HUDEP-2 (cell line): ENCODE measurements around the gene WFDC1.
"Not testable (repeated sequence)": the region's sequence is repeated elsewhere in the genome, so short reads cannot be mapped to it uniquely, and the experiment has no call there.

Experiments used
- DNase-seq, 76 experiments: peaks; one replicate each; lab custom pipeline; 2025; ENCODE audit not compliant: unreplicated experiment in 76 of 76; lab: John Stamatoyannopoulos, UW

The WFDC1 gene

GRCh38 chr16:84324434-84325262, 30.0 kb downstream of the WFDC1 start:
- no peak for DNase-seq

- no peak for DNase-seq
These were observed 31.9 kb downstream of the WFDC1 start for GRCh38 chr16:84326545-84326944.

- DNase-seq, result no peak
These were observed 33.3 kb downstream of the WFDC1 start for GRCh38 chr16:84327926-84328505.

DNA sequence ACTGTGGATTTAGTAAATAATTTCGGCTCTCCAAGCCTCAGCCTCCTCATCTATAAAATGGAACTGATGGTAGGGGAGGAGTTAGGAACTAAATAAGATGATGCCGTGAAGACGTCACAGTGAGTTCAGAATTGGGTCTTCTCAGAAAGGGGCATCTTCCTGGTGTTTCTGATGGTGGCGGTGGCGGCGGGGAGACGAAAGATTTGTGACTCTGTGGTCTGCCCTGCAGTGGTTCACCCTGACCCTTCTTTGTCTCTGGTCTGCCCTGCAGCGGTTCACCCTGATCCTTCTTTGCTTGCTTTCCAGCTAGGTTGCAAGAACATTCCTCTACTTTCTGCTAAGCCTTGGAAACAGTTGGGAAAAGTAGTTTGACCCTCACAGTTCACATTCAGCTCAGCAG, 34.3 kb downstream of the WFDC1 start:
- no peak for DNase-seq

DNA sequence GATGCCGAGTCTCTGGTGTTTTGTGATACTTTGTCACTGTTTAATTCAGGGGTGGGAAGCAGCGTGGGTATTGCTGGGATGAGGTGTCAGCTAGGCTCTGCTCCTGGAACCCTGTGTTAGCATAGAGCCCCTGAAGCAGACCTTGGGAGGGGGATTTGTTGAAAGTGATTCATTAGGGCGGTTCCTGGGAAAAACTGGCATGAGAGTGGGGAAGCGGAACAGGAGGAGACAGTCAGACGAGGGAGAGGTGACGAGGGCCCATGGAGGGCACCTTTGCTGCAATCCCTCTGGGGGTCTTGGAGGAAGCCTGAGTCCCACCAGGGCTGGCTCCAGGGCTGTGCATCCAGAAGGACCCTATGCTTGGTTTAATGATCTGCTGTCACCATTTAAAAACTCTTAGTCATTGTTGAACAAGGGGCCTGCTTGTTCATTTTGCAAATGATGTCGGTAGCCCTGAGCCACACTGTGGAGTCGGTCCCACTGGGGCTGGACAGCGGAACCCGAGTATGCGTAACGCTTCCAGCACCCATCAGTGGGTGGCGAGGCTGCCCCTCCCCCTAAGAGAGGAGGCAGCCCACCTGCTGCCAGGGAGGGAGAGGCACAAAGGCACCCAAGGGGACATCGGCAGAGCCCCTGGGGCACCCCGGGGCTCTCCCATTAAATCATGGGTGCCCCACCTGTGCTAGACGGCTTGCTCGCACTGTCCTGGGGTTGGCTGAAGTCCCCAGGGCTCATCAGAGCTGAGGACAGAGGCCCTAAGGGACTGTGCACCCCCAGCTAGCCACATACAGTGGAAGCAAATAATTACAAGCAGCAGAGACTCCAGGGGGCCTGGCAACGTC, 35.4 kb downstream of the WFDC1 start:
- DNase-seq, result no peak

DNA sequence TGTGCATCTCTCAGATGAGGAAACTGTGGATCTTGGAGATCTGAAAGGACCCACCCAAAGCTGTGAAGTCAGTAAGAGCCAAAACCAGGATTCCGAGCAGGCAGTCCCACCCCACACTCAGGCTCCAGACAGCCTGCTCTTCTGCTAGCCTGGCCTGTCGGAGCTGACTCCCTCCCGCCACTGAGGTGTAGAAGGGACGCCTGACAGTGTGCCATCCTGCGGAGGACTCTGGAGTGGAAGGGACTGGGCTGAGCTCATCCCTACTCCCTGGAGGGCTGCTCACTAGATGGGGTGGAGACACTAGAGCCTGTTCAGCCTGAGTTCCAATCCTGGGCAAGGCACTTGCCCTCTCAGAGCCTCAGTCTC, 36.0 kb downstream of the WFDC1 start:
- DNase-seq, result no peak

GRCh38 chr16:84331998-84332780, 37.5 kb downstream of the WFDC1 start:
- DNase-seq, result no peak

- no peak for DNase-seq
These were observed 38.5 kb downstream of the WFDC1 start for GRCh38 chr16:84332975-84333684.

DNA sequence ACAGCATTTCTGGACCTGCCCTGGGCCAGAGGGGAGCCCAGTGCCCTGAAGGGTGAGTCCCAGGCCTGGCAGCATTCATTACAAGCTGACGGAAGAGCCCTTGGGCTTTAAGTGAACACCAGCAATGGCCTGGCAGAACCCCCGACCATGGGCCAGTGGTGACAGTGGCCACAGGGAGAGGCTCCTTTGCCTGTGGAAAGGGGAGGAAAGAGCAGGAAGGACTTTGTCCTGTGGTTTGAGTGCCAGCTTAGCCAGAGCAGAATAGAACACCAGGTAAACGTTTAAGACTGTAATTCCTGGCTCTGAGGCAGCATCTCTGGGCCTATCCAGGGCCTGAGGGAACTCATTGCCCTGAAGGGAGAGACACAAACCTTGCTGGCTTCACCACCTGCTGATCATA, 39.4 kb downstream of the WFDC1 start:
- DNase-seq, result no peak

GRCh38 chr16:84334482-84334881, 39.8 kb downstream of the WFDC1 start:
- no peak for DNase-seq

- not testable (repeated sequence) for DNase-seq
These were observed 42.6 kb downstream of the WFDC1 start for GRCh38 chr16:84337236-84337635.

GRCh38 chr16:84339311-84339710, 44.6 kb downstream of the WFDC1 start:
- no peak for DNase-seq

DNA sequence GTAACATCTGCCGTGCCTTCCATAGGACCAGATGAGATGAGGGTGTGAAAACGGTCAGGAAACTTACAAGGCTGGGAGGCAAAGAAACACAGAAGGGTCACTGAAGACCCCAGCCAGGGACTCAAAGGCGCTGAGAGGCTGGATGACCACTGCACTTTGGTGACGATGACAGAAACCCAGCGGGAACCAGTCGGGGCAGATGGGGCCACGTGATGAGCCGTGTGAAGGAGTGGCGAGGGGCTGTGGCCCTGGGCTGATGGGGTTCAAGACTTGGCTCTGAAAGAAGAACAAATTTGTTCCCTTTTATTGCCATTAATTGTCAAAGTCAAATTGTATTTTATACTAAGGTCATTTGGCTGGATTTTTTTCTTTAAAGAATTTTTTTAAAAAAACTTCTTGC, 45.1 kb downstream of the WFDC1 start:
- DNase-seq, result no peak

- DNase-seq, result no peak
These were observed 45.8 kb downstream of the WFDC1 start for GRCh38 chr16:84340325-84341040.

DNA sequence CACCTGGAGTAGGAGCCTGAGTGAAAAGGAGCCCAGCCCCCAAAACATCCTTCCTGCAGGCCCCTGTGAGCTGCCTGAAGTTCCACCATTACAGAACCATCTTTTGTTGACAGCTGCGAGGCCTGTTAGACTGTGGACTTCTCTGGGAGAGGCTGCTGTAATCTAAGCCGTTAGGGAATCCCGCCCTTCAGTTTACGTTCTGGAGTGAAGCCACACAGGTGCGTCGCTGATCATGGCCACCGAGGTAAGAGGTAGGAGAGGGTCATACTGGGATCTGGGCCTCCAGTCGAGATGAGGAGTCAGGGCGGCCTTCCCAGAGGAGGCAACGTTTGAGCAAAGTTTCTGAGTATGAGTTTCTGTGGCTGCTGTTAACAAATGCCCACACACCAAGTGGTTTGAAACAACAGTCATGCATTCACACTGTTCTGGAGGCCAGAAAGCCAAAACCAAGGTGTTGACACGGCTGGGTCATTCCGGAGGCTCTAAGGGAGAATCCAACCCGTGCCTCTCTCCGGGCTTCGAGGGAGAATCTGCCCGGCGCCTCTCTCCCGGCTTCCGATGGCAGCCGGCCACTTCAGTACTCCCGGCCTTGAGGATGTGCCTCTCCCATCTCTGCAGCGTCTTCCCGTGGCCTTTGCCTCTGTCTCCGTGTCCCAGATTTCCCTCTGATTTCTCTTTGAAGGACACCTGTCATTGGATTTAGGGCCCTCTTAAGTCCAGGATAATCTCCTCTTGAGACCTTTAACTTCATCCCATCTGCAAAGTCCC, 47.0 kb downstream of the WFDC1 start:
- no peak for DNase-seq

GRCh38 chr16:84343800-84344199, 49.1 kb downstream of the WFDC1 start:
- not testable (repeated sequence) for DNase-seq

DNA sequence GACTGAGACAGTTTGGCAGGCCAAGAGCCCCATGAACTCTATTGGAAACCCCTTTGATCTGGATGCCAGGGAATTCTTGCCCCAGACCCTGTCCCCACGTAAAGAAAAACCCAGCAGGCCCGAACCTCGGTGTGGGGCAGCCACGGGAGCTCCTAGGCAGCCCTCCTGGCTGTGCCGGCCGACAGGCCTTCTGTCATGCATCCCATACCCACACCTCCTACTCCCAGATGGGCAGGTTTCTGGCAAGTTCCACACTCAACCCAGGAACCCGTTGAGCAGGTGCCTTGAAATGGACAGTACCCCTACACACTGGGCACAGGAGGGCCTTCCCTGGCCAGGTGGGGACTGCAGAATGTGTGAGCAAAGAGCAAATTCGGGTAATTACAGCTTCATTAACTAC, 50.1 kb downstream of the WFDC1 start:
- no peak for DNase-seq

- DNase-seq, result no peak
These were observed 52.5 kb downstream of the WFDC1 start for GRCh38 chr16:84347161-84347560.

GRCh38 chr16:84348386-84348888, 53.8 kb downstream of the WFDC1 start:
- DNase-seq, result peak in 9 of 76 experiments; percentile 0 to 17 (median 3)
